K562 (cell line): Measurements from ENCODE around the gene IRAK2. TPM values are rescaled to one million over a fixed set of nuclear protein-coding genes. Genes with fewer than 3 reads are reported as not detected.

ENCODE experiments used
- ATAC-seq: fragments of 200-7000 bp; cut with Tn5 transposase; 3 replicates; pipeline ENCODE4 v1.9.1; 2020; ENCODE audit warnings: moderate library complexity
- BruUV-seq: library from RNA; stranded (reverse); fragments of 400-500 nt; replicated peaks from 2 replicates; lab custom pipeline; 2021; lab: Mats Ljungman, UMichigan
- CTCF ChIA-PET: fragments of 300-600 bp; formaldehyde crosslinking; extraction: SDS; loops from one replicate; lab custom pipeline; 2021; ENCODE audit warnings: low intra/inter-chr PET ratio; lab: Yijun Ruan, JAX
- POLR2A ChIA-PET: fragments of 300-600, 350-650 bp; sonication (Branson Sonifier 250); formaldehyde crosslinking; extraction: SDS; loops from one replicate; lab custom pipeline; 2021; ENCODE audit warnings: antibody characterized with exemption, inconsistent platforms; lab: Yijun Ruan, JAX
- DNase-seq, 4 experiments: peaks; one replicate each; pipeline versions ENCODE4 v3.0.0 to v3.0.0-alpha.2; 2011 to 2018; ENCODE audit warnings: low spot score in 3 of 4, mixed read lengths in 3 of 4; ENCODE audit errors: extremely low read depth in 1 of 4
- FAIRE-seq: peaks from 2 replicates; lab custom pipeline; 2011; peaks lifted over from hg19 to GRCh38; lab: Jason Lieb, UNC
- H2AFZ ChIP-seq: 2 replicates; pipeline ENCODE4 v1.6.0; 2011; ENCODE audit warnings: low read depth, low read length, control low read depth, inconsistent platforms
- H3K27ac ChIP-seq: fragments of 200-600 bp; 3 replicates; pipeline ENCODE4 v1.8.0; 2011; ENCODE audit warnings: low read depth, mild to moderate bottlenecking, control low read depth, inconsistent platforms, low read length, moderate library complexity, mixed read lengths; ENCODE audit errors: extremely low read depth
- H3K27me3 ChIP-seq, 2 experiments: fragments of 300-600 bp in 1 of 2; 2 replicates in 1 of 2; 3 replicates in 1 of 2; pipeline versions ENCODE4 v1.6.0 to v1.8.0; 2011; ENCODE audit warnings: inconsistent platforms in 2 of 2, low read length in 2 of 2, mild to moderate bottlenecking in 1 of 2, mixed read lengths in 1 of 2, moderate library complexity in 1 of 2; ENCODE audit not compliant: control insufficient read depth in 2 of 2, insufficient read depth in 2 of 2
- H3K36me3 ChIP-seq: fragments of 300-600 bp; 3 replicates; pipeline ENCODE4 v1.8.0; 2011; ENCODE audit warnings: mild to moderate bottlenecking, low read length, inconsistent platforms; ENCODE audit not compliant: control insufficient read depth, insufficient read depth
- H3K4me1 ChIP-seq, 2 experiments: fragments of 200-600 bp in 1 of 2; replicated peaks in 1 of 2; 2 replicates in 1 of 2; 3 replicates in 1 of 2; pipeline versions ENCODE4 v1.5.1 to v1.8.0; 2011; ENCODE audit warnings: inconsistent platforms in 2 of 2, low read length in 2 of 2, mild to moderate bottlenecking in 1 of 2, mixed read lengths in 1 of 2, moderate library complexity in 1 of 2; ENCODE audit not compliant: control insufficient read depth in 2 of 2, insufficient read depth in 2 of 2
- H3K4me2 ChIP-seq: 2 replicates; pipeline ENCODE4 v1.6.1; 2011; ENCODE audit warnings: low read length, control low read depth, inconsistent platforms, mixed read lengths; ENCODE audit not compliant: insufficient read depth
- H3K4me3 ChIP-seq: fragments of 200-600 bp; sonication (generic), shearing (Covaris generic); 2 replicates; pipeline ENCODE4 v1.5.1; 2016; ENCODE audit warnings: control low read depth, inconsistent platforms
- H3K79me2 ChIP-seq: fragments of 200-600 bp; 3 replicates; pipeline ENCODE4 v1.8.0; 2011; ENCODE audit warnings: low read length, inconsistent platforms; ENCODE audit not compliant: control insufficient read depth, insufficient read depth
- H3K9ac ChIP-seq, 2 experiments: 2 replicates each; pipeline versions ENCODE4 v1.6.0 to v1.6.1; 2011; ENCODE audit warnings: low read depth in 2 of 2, low read length in 2 of 2, control low read depth in 1 of 2, inconsistent platforms in 1 of 2, mild to moderate bottlenecking in 1 of 2, mixed read lengths in 1 of 2; ENCODE audit not compliant: insufficient read depth in 1 of 2
- H3K9me1 ChIP-seq: one replicate; pipeline ENCODE4 v1.6.0; 2011; ENCODE audit warnings: inconsistent platforms, mild to moderate bottlenecking, low read length, moderate library complexity; ENCODE audit not compliant: control insufficient read depth, insufficient read depth
- H3K9me3 ChIP-seq: replicated peaks from 2 replicates; pipeline ENCODE4 v1.5.1; 2011; ENCODE audit warnings: low read depth, low read length, inconsistent platforms; ENCODE audit not compliant: control insufficient read depth, insufficient read depth
- H4K20me1 ChIP-seq: replicated peaks from 2 replicates; pipeline ENCODE4 v1.6.1; 2011; ENCODE audit warnings: low read length, inconsistent platforms, mixed read lengths; ENCODE audit not compliant: control insufficient read depth, insufficient read depth
- ELF1 ChIP-seq: fragments of 200-800 bp; sonication (Bioruptor generic); IDR thresholded peaks from 2 replicates; pipeline ENCODE4 v1.6.1; 2016; ENCODE audit warnings: missing genetic modification characterization, missing compliant biosample characterization
- NFIC ChIP-seq: fragments of 450-650 bp; IDR thresholded peaks from 2 replicates; pipeline ENCODE4 v1.6.1; 2017; ENCODE audit warnings: mild to moderate bottlenecking, inconsistent platforms
- PBX2 ChIP-seq, 2 experiments: IDR thresholded peaks in 1 of 2; conservative IDR thresholded peaks in 1 of 2; 2 replicates each; pipeline ENCODE4 v1.6.1; 2016; ENCODE audit warnings: low read depth in 2 of 2, mild to moderate bottlenecking in 1 of 2, missing compliant biosample characterization in 1 of 2, missing genetic modification characterization in 1 of 2, moderate library complexity in 1 of 2
- REST ChIP-seq, 2 experiments: fragments of 450-650 bp; formaldehyde crosslinking in 1 of 2; IDR thresholded peaks; 2 replicates each; pipeline versions ENCODE4 v1.4.0 to v1.6.1; 2014 to 2020; ENCODE audit warnings: mild to moderate bottlenecking in 2 of 2, borderline replicate concordance in 1 of 2, low read depth in 1 of 2
- TEAD4 ChIP-seq, 2 experiments: sonication (generic) in 1 of 2; formaldehyde crosslinking in 1 of 2; IDR thresholded peaks; 2 replicates each; pipeline versions ENCODE4 v1.6.1 to v1.8.0; 2012 to 2022; ENCODE audit warnings: borderline replicate concordance in 1 of 2, inconsistent platforms in 1 of 2, low read length in 1 of 2, mild to moderate bottlenecking in 1 of 2, missing genetic modification reagents in 1 of 2
- XRCC5 ChIP-seq: fragments of 200-400 bp; formaldehyde crosslinking; IDR thresholded peaks from 2 replicates; pipeline ENCODE4 v1.6.1; 2017; ENCODE audit warnings: low read depth, mild to moderate bottlenecking, low read length
- ZBTB8A ChIP-seq: fragments of 450-650 bp; IDR thresholded peaks from 2 replicates; pipeline ENCODE4 v1.6.1; 2018; ENCODE audit warnings: mild to moderate bottlenecking, moderate library complexity; ENCODE audit not compliant: partially characterized antibody
- WGBS: fragments of 100-300 bp; shearing (Covaris generic); methylation state at CpG from one replicate; pipeline ENCODE4 v1.1.6; 2016; ENCODE audit warnings: low coverage, mixed read lengths; ENCODE audit not compliant: insufficient coverage; ENCODE audit errors: missing lambda C conversion rate; 5-methylcytosine and 5-hydroxymethylcytosine counted together
- in situ Hi-C: fragments of 300-500 bp; cut with MboI; formaldehyde crosslinking; loops from 4 replicates; pipeline ENCODE4 v1.15.0; 2018; ENCODE audit warnings: inconsistent platforms, mixed read lengths
- intact Hi-C: fragments of 100-400 bp; cut with micrococcal nuclease; formaldehyde crosslinking; loops from 2 replicates; pipeline ENCODE4 v1.14.2; 2022
- polyA plus RNA-seq, 8 experiments: library from polyadenylated mRNA; depleted of rRNA in 4 of 8; stranded (reverse) in 5 of 8; unstranded in 3 of 8; fragments of >200 nt; fragmentation: Nextera tagmentation in 2 of 8; fragmentation: Illumina TruSeq in 1 of 8; extraction: Ambion mirVana in 2 of 8; extraction: Trizol in 1 of 8; gene quantifications; 2 replicates each; pipeline versions ENCODE4 v1.2.1 to v1.2.3, GENCODE V29; 2011 to 2014; ENCODE audit warnings: inconsistent platforms in 1 of 8, missing spikeins in 1 of 8
- total RNA-seq, 7 experiments: library from RNA; depleted of rRNA in 6 of 7; stranded (reverse); fragments of >200 nt in 6 of 7; fragmentation: Illumina TruSeq in 2 of 7; extraction: Trizol in 2 of 7; gene quantifications; 2 replicates each; pipeline versions ENCODE4 v1.2.1 to v1.2.3, GENCODE V29; 2011 to 2021; ENCODE audit warnings: low replicate concordance in 1 of 7

IRAK2 gene
- total and polyA plus RNA-seq, 9 of the 15 experiments (the other 6 are each of a cell fraction or from before 2014, with no cell fraction given): 0.42 to 4.4 (median 2.7) TPM

- Histone ChIP-seq H3K4me2 (no peak overlapping the region), H2AFZ (no peak overlapping the region), H3K4me3 (no peak overlapping the region), H3K79me2 (no peaks in the 10 kb centered on the region), H3K9ac (peak overlapping the region in 1 of 2 experiments; percentile 7; a peak in 1 of 4 replicates), H3K9me1 (no peaks in the 10 kb centered on the region), H3K27ac (no peak overlapping the region), H3K9me3 (no peaks in the 10 kb centered on the region), H3K4me1 (peaks cover 0 to 3% of the 10 kb centered on the region in 2 experiments; a peak in 2 of 5 replicates), H3K36me3 (no peaks in the 10 kb centered on the region), H4K20me1 (no peaks in the 10 kb centered on the region), H3K27me3 (no peaks in the 10 kb centered on the region)
- ATAC-seq: peak; percentile 89
- peak; percentile 66 to 79 (median 75) for DNase-seq
- FAIRE-seq: peak; percentile 89
- 78% methylated on average over 4 of the region's 4 CpGs for WGBS
- CTCF ChIA-PET: interaction anchor here (0.6 to 1.5 kb wide), 6 partner anchors 9 to 873 kb away, joined by 3 to 4 read pairs (median 3); partner anchors contain the start of genes CRELD1 and IRAK2
- POLR2A ChIA-PET: no interaction called here
- intact Hi-C loops: loop anchor here (2.0 to 10.0 kb wide), 2 partner anchors 60 to 290 kb away; partner anchors contain the start of genes CRELD1 and IRAK2
- in situ Hi-C loops: no loop called here
- BruUV-seq: no TSS peak
- TF ChIP-seq PBX2 (CRISPR knock-in tag; IDR thresholded peaks at IDR 0.05; ENCODE audit: low read depth): no peak
- TF ChIP-seq PBX2 (tag; conservative IDR thresholded peaks at IDR 0.05; ENCODE audit: low read depth): 0 out of 2 replicates have a peak, but pooled peaks have one; percentile 35
- no peak for TF ChIP-seq ZBTB8A
- TF ChIP-seq XRCC5: 0 out of 2 replicates have a peak, but pooled peaks have one; percentile 47
- peak; percentile 97 for TF ChIP-seq NFIC
- peak; percentile 84 for TF ChIP-seq REST (IDR thresholded peaks at IDR 0.05; ENCODE audit: borderline replicate concordance)
- TF ChIP-seq REST (CRISPR knock-in tag; IDR thresholded peaks at IDR 0.05; ENCODE audit: low read depth): no peak
- TF ChIP-seq TEAD4 (IDR thresholded peaks at IDR 0.05; ENCODE audit: low read length): no peak
- TF ChIP-seq TEAD4 (CRISPR knock-in tag; IDR thresholded peaks at IDR 0.05; ENCODE audit: borderline replicate concordance): no peak
- TF ChIP-seq ELF1 (tag): 0 out of 2 replicates have a peak, but pooled peaks have one; percentile 21
Observed at GRCh38 chr3:10224794-10225665, 60.3 kb downstream of the IRAK2 start.
